ENCODE results near the gene GIPC2. TPM values are rescaled to one million over a fixed set of nuclear protein-coding genes. Genes with fewer than 3 reads are reported as not detected.

GIPC2 gene
- total and polyA plus RNA-seq, 2 donors (not counting 3 experiments of a cell fraction or from before 2014, with no cell fraction given), result 2.8 to 9.6 TPM

- H3K4me3 ChIP-seq (replicated peaks in 1 of 3; ENCODE audit: insufficient read depth in 1 of 3, low read depth in 1 of 3, low read length in 3 of 3), result no peak overlapping the region
- no peaks in the 10 kb centered on the region for H3K79me2 ChIP-seq (ENCODE audit: control insufficient read depth, insufficient read depth, low read length)
- no peaks in the 10 kb centered on the region for H3K9me1 ChIP-seq (replicated peaks; ENCODE audit: control insufficient read depth, extremely low read depth, insufficient read depth, low read length)
- no peaks in the 10 kb centered on the region for H4K20me1 ChIP-seq (replicated peaks; ENCODE audit: control insufficient read depth, extremely low read depth, insufficient read depth, low read length)
- ChIA-PET POLR2A (no interaction called here), CTCF (no interaction called here)
- H2AFZ ChIP-seq (ENCODE audit: low read depth, low read length), result no peak overlapping the region
- H3K9ac ChIP-seq (replicated peaks; ENCODE audit: extremely low read depth, insufficient read depth, low read length), result no peak overlapping the region
- no peak overlapping the region for H3K27ac ChIP-seq (ENCODE audit: insufficient read depth, low read depth, low read length)
- H3K9me3 ChIP-seq (replicated peaks; ENCODE audit: control insufficient read depth, insufficient read depth, low read length), result no peaks in the 10 kb centered on the region
- BruUV-seq (replicated peaks), result no TSS peak
- no peaks in the 10 kb centered on the region for H3K36me3 ChIP-seq (ENCODE audit: control insufficient read depth in 2 of 2, extremely low read depth in 1 of 2, insufficient read depth in 2 of 2, low read length in 2 of 2)
- H3K27me3 ChIP-seq (ENCODE audit: control insufficient read depth in 2 of 2, insufficient read depth in 2 of 2, low read length in 2 of 2), result no peaks in the 10 kb centered on the region
- dilution Hi-C loops (cut with MboI; ENCODE audit: extremely low pct_ligation_motif_present, low sequenced_read_pairs) (no loop called here), intact Hi-C loops (cut with micrococcal nuclease) (no loop called here)
- FAIRE-seq, result no peak
- H3K4me1 ChIP-seq (ENCODE audit: control insufficient read depth, extremely low read depth, insufficient read depth, low read length), result peaks cover 9% of the 10 kb centered on the region
- H3K4me2 ChIP-seq (ENCODE audit: insufficient read depth, low read length), result no peak overlapping the region
- TF ChIP-seq POLR2A (IDR thresholded peaks at IDR 0.05; ENCODE audit: low read depth, low read length), result no peak
- TF ChIP-seq CTCF (IDR thresholded peaks at IDR 0.05; ENCODE audit: extremely low read depth in 1 of 2, insufficient read depth in 1 of 2, low read depth in 1 of 2, low read length in 2 of 2), result no peak
- no peak for TF ChIP-seq JUN (IDR thresholded peaks at IDR 0.05; ENCODE audit: borderline replicate concordance, insufficient read depth, insufficient read length, low read depth)
- TF ChIP-seq FOS (IDR thresholded peaks at IDR 0.05; ENCODE audit: borderline replicate concordance, insufficient read depth, low read length), result no peak
- TF ChIP-seq MAX (IDR thresholded peaks at IDR 0.05; ENCODE audit: insufficient read depth, insufficient read length), result no peak
- TF ChIP-seq MYC (IDR thresholded peaks at IDR 0.05; ENCODE audit: low read depth, low read length), result no peak
- TF ChIP-seq EZH2 (IDR thresholded peaks at IDR 0.05; ENCODE audit: borderline replicate concordance, low read depth, low read length, severe bottlenecking), result no peak
- no peak for DNase-seq (ENCODE audit: low read depth, low spot score)
These were observed 130.7 kb downstream of the GIPC2 start for GRCh38 chr1:78176448-78176847.
